ENCODE data around the gene PKN3. TPM values are rescaled to one million over a fixed set of nuclear protein-coding genes. Genes with fewer than 3 reads are reported as not detected.
A peak's percentile ranks its signal among the peaks of the same experiment; 100 is the strongest.
"Not testable (repeated sequence)": the region's sequence is repeated elsewhere in the genome, so short reads cannot be mapped to it uniquely, and the experiment has no call there.

PKN3 gene
- total and polyA plus RNA-seq, 8 donors = 11.8 to 18.0 (median 14.4) TPM

DNA sequence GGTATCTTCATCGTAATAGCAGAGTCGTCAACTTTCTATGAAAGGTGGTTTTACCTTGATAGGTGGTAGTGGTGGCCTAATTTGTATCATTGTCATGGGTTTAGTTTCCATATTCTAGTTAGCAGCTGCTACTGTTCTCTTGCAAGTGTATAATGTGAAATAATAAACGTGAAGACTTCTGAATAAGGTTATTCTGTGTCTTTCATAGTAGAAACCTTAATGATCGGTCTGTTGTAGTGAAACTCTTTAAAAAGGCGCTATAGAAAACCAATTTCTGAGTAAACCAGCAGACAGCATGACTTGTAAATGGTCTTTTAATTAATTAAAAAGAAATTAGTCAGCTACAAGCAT lies 11.6 kb upstream of the PKN3 start:
- no peak for DNase-seq
- H3K27me3 ChIP-seq = no peaks in the 10 kb centered on the region
- no peaks in the 10 kb centered on the region for H3K9me3 ChIP-seq
- H3K4me3 ChIP-seq = peak overlapping the region; percentile 68 to 90
- intact Hi-C loops (cut with DNase I) = no loop called here
- no peak for TF ChIP-seq CTCF (IDR thresholded peaks at IDR 0.05)
- ATAC-seq = no peak
- peaks cover 8 to 41% of the 10 kb centered on the region in 2 donors for H3K36me3 ChIP-seq
- peak overlapping the region in 1 of 2 donors; percentile 37 for H3K27ac ChIP-seq
- peaks cover 14 to 51% of the 10 kb centered on the region in 2 donors for H3K4me1 ChIP-seq

GRCh38 chr9:128693738-128694137 lies 8.6 kb upstream of the PKN3 start:
- H3K9me3 ChIP-seq; H3K4me3 ChIP-seq; H3K27ac ChIP-seq; DNase-seq; H3K27me3 ChIP-seq; ATAC-seq; intact Hi-C loops (cut with DNase I): not testable (repeated sequence)
- H3K36me3 ChIP-seq = peaks cover 8 to 53% of the 10 kb centered on the region in 2 donors
- peaks cover 11 to 21% of the 10 kb centered on the region in 2 donors for H3K4me1 ChIP-seq

DNA sequence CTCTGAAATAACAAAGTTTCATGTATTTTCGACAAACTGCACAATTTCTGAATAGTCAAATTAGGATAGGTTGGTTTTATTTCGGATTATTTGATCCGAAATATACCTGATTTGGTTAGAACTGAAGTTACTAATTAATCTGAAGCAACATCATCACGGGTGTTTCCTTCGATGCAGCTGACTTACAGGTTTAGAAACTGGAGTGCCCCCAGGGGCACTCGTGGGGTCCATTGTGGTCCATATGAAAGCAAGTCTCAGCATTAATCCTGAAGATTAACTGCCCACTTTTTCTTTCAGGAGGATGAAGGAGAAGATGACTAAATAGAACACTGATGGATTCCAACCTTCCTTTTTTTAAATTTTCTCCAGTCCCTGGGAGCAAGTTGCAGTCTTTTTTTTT lies 8.0 kb upstream of the PKN3 start:
- Histone ChIP-seq H3K4me3 (no peak overlapping the region), H3K36me3 (peaks cover 8 to 53% of the 10 kb centered on the region in 2 donors), H3K9me3 (no peaks in the 10 kb centered on the region), H3K27ac (no peak overlapping the region), H3K4me1 (peaks cover 11 to 21% of the 10 kb centered on the region in 2 donors), H3K27me3 (no peaks in the 10 kb centered on the region)
- DNase-seq (peak in 1 of 4 donors; percentile 2), ATAC-seq (no peak)
- TF ChIP-seq CTCF (IDR thresholded peaks at IDR 0.05) = no peak
- intact Hi-C loops (cut with DNase I) = no loop called here

- H3K9me3 ChIP-seq = no peaks in the 10 kb centered on the region
- DNase-seq (peak in 1 of 4 donors; percentile 6), ATAC-seq (no peak)
- no peak overlapping the region for H3K4me3 ChIP-seq
- intact Hi-C loops (cut with DNase I) = no loop called here
- no peak for TF ChIP-seq CTCF (IDR thresholded peaks at IDR 0.05)
- no peak overlapping the region for H3K27ac ChIP-seq
- peaks cover 0 to 15% of the 10 kb centered on the region in 2 donors for H3K4me1 ChIP-seq
- H3K27me3 ChIP-seq = no peaks in the 10 kb centered on the region
- peaks cover 8 to 44% of the 10 kb centered on the region in 2 donors for H3K36me3 ChIP-seq
Observed at GRCh38 chr9:128696923-128697707, 5.2 kb upstream of the PKN3 start.

- peaks cover 0 to 28% of the 10 kb centered on the region in 2 donors for H3K4me1 ChIP-seq
- H3K27me3 ChIP-seq; ATAC-seq; intact Hi-C loops (cut with DNase I); H3K27ac ChIP-seq; H3K4me3 ChIP-seq; H3K9me3 ChIP-seq: not testable (repeated sequence)
- DNase-seq = peak in 2 of 4 donors; percentile 11 to 35
- peaks cover 0 to 23% of the 10 kb centered on the region in 2 donors for H3K36me3 ChIP-seq
Observed at GRCh38 chr9:128699096-128699795, 3.1 kb upstream of the PKN3 start.

DNA sequence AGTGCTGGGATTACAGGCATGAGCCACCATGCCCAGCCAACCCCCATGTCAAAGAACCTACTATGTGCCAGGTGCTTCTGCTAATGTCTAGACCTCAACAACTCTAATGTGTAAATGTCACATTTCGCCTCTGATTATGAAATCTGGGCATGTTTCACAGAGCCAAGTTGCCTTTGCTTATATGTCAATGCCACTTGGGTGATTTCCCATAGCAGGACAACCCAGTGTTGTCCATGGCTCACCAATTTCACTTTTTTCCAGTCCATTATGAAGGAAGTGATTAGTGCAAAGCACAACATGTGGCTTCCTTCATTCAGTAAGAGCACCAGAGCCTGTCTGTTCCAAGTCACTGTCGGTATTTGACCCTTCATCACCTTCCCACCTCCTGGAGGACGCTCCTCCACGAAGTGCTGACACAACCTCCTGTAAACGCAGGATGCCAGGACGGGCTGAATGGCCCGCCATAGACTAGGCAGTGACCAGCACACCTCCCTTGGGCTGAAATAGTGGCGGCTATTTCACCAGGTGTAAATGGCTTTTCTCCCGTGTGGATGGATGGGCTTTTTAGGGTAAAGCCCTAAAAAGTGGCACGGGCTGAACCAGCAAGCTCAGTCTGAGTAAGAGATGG lies 962 bp upstream of the PKN3 start:
- TF ChIP-seq CTCF (IDR thresholded peaks at IDR 0.05) = no peak
- ATAC-seq (no peak), DNase-seq (peak in 1 of 4 donors; percentile 17)
- peak overlapping the region in 1 of 2 donors; percentile 84 for H3K4me3 ChIP-seq
- no peaks in the 10 kb centered on the region for H3K27me3 ChIP-seq
- intact Hi-C loops (cut with DNase I) = no loop called here
- H3K9me3 ChIP-seq = no peaks in the 10 kb centered on the region
- peaks cover 0 to 10% of the 10 kb centered on the region in 2 donors for H3K36me3 ChIP-seq
- no peak overlapping the region for H3K27ac ChIP-seq
- peaks cover 0 to 28% of the 10 kb centered on the region in 2 donors for H3K4me1 ChIP-seq

All from left lung (tissue), 10 donors.